K562 (cell line): ENCODE data around the gene KCNAB1. TPM values are rescaled to one million over a fixed set of nuclear protein-coding genes. Genes with fewer than 3 reads are reported as not detected.

ENCODE experiments used
- ATAC-seq: fragments of 200-7000 bp; cut with Tn5 transposase; 3 replicates; pipeline ENCODE4 v1.9.1; 2020; ENCODE audit warnings: moderate library complexity
- BruUV-seq: library from RNA; stranded (reverse); fragments of 400-500 nt; replicated peaks from 2 replicates; lab custom pipeline; 2021; lab: Mats Ljungman, UMichigan
- CTCF ChIA-PET: fragments of 300-600 bp; formaldehyde crosslinking; extraction: SDS; loops from one replicate; lab custom pipeline; 2021; ENCODE audit warnings: low intra/inter-chr PET ratio; lab: Yijun Ruan, JAX
- POLR2A ChIA-PET: fragments of 300-600, 350-650 bp; sonication (Branson Sonifier 250); formaldehyde crosslinking; extraction: SDS; loops from one replicate; lab custom pipeline; 2021; ENCODE audit warnings: antibody characterized with exemption, inconsistent platforms; lab: Yijun Ruan, JAX
- DNase-seq, 4 experiments: peaks; one replicate each; pipeline versions ENCODE4 v3.0.0 to v3.0.0-alpha.2; 2011 to 2018; ENCODE audit warnings: low spot score in 3 of 4, mixed read lengths in 3 of 4; ENCODE audit errors: extremely low read depth in 1 of 4
- FAIRE-seq: peaks from 2 replicates; lab custom pipeline; 2011; peaks lifted over from hg19 to GRCh38; lab: Jason Lieb, UNC
- H2AFZ ChIP-seq: 2 replicates; pipeline ENCODE4 v1.6.0; 2011; ENCODE audit warnings: low read depth, low read length, control low read depth, inconsistent platforms
- H3K27ac ChIP-seq: fragments of 200-600 bp; 3 replicates; pipeline ENCODE4 v1.8.0; 2011; ENCODE audit warnings: low read depth, mild to moderate bottlenecking, control low read depth, inconsistent platforms, low read length, moderate library complexity, mixed read lengths; ENCODE audit errors: extremely low read depth
- H3K27me3 ChIP-seq, 2 experiments: fragments of 300-600 bp in 1 of 2; 2 replicates in 1 of 2; 3 replicates in 1 of 2; pipeline versions ENCODE4 v1.6.0 to v1.8.0; 2011; ENCODE audit warnings: inconsistent platforms in 2 of 2, low read length in 2 of 2, mild to moderate bottlenecking in 1 of 2, mixed read lengths in 1 of 2, moderate library complexity in 1 of 2; ENCODE audit not compliant: control insufficient read depth in 2 of 2, insufficient read depth in 2 of 2
- H3K36me3 ChIP-seq: fragments of 300-600 bp; 3 replicates; pipeline ENCODE4 v1.8.0; 2011; ENCODE audit warnings: mild to moderate bottlenecking, low read length, inconsistent platforms; ENCODE audit not compliant: control insufficient read depth, insufficient read depth
- H3K4me1 ChIP-seq, 2 experiments: fragments of 200-600 bp in 1 of 2; replicated peaks in 1 of 2; 2 replicates in 1 of 2; 3 replicates in 1 of 2; pipeline versions ENCODE4 v1.5.1 to v1.8.0; 2011; ENCODE audit warnings: inconsistent platforms in 2 of 2, low read length in 2 of 2, mild to moderate bottlenecking in 1 of 2, mixed read lengths in 1 of 2, moderate library complexity in 1 of 2; ENCODE audit not compliant: control insufficient read depth in 2 of 2, insufficient read depth in 2 of 2
- H3K4me2 ChIP-seq: 2 replicates; pipeline ENCODE4 v1.6.1; 2011; ENCODE audit warnings: low read length, control low read depth, inconsistent platforms, mixed read lengths; ENCODE audit not compliant: insufficient read depth
- H3K4me3 ChIP-seq: fragments of 200-600 bp; sonication (generic), shearing (Covaris generic); 2 replicates; pipeline ENCODE4 v1.5.1; 2016; ENCODE audit warnings: control low read depth, inconsistent platforms
- H3K79me2 ChIP-seq: fragments of 200-600 bp; 3 replicates; pipeline ENCODE4 v1.8.0; 2011; ENCODE audit warnings: low read length, inconsistent platforms; ENCODE audit not compliant: control insufficient read depth, insufficient read depth
- H3K9ac ChIP-seq, 2 experiments: 2 replicates each; pipeline versions ENCODE4 v1.6.0 to v1.6.1; 2011; ENCODE audit warnings: low read depth in 2 of 2, low read length in 2 of 2, control low read depth in 1 of 2, inconsistent platforms in 1 of 2, mild to moderate bottlenecking in 1 of 2, mixed read lengths in 1 of 2; ENCODE audit not compliant: insufficient read depth in 1 of 2
- H3K9me1 ChIP-seq: one replicate; pipeline ENCODE4 v1.6.0; 2011; ENCODE audit warnings: inconsistent platforms, mild to moderate bottlenecking, low read length, moderate library complexity; ENCODE audit not compliant: control insufficient read depth, insufficient read depth
- H3K9me3 ChIP-seq: replicated peaks from 2 replicates; pipeline ENCODE4 v1.5.1; 2011; ENCODE audit warnings: low read depth, low read length, inconsistent platforms; ENCODE audit not compliant: control insufficient read depth, insufficient read depth
- H4K20me1 ChIP-seq: replicated peaks from 2 replicates; pipeline ENCODE4 v1.6.1; 2011; ENCODE audit warnings: low read length, inconsistent platforms, mixed read lengths; ENCODE audit not compliant: control insufficient read depth, insufficient read depth
- CBX1 ChIP-seq: sonication (generic); IDR thresholded peaks from 2 replicates; pipeline ENCODE4 v1.6.1; 2016; ENCODE audit warnings: antibody characterized with exemption, low read depth, mild to moderate bottlenecking
- HMGN3 ChIP-seq: IDR thresholded peaks from 2 replicates; pipeline ENCODE4 v1.6.1; 2011; ENCODE audit warnings: borderline replicate concordance, low read depth, mild to moderate bottlenecking, mixed read lengths, low read length; ENCODE audit not compliant: insufficient read length; ENCODE audit errors: extremely low read depth
- HNRNPH1 ChIP-seq: fragments of 200-400 bp; formaldehyde crosslinking; optimal IDR thresholded peaks from 2 replicates; pipeline ENCODE3; 2017; ENCODE audit warnings: low read depth, mild to moderate bottlenecking, low read length, moderate library complexity
- KAT7 ChIP-seq: sonication (generic); formaldehyde crosslinking; IDR thresholded peaks from 2 replicates; pipeline ENCODE4 v1.8.0; 2022; ENCODE audit warnings: missing genetic modification reagents, mild to moderate bottlenecking, borderline replicate concordance
- L3MBTL2 ChIP-seq: fragments of 450-650 bp; IDR thresholded peaks from 2 replicates; pipeline ENCODE4 v1.6.1; 2016; ENCODE audit warnings: mild to moderate bottlenecking, moderate library complexity
- NBN ChIP-seq: fragments of 450-650 bp; IDR thresholded peaks from 2 replicates; pipeline ENCODE4 v1.6.1; 2016; ENCODE audit warnings: low read depth, mild to moderate bottlenecking
- PTRF ChIP-seq: fragments of 450-650 bp; IDR thresholded peaks from 2 replicates; pipeline ENCODE4 v1.6.1; 2016; ENCODE audit warnings: mild to moderate bottlenecking, missing genetic modification characterization, missing compliant biosample characterization
- STAT6 ChIP-seq: sonication (generic); formaldehyde crosslinking; IDR thresholded peaks from 2 replicates; pipeline ENCODE4 v1.8.1; 2023; ENCODE audit warnings: mild to moderate bottlenecking, missing genetic modification reagents
- THRB ChIP-seq: fragments of 450-650 bp; formaldehyde crosslinking; conservative IDR thresholded peaks from 2 replicates; pipeline ENCODE4 v1.4.0; 2022; ENCODE audit warnings: mild to moderate bottlenecking, missing genetic modification characterization
- ZBTB8A ChIP-seq: fragments of 450-650 bp; IDR thresholded peaks from 2 replicates; pipeline ENCODE4 v1.6.1; 2018; ENCODE audit warnings: mild to moderate bottlenecking, moderate library complexity; ENCODE audit not compliant: partially characterized antibody
- ZC3H8 ChIP-seq: fragments of 450-650 bp; IDR thresholded peaks from 2 replicates; pipeline ENCODE4 v1.6.1; 2017
- ZNF263 ChIP-seq: sonication (generic); formaldehyde crosslinking; IDR thresholded peaks from 2 replicates; pipeline ENCODE4 v1.8.0; 2022; ENCODE audit warnings: mild to moderate bottlenecking, missing genetic modification reagents, borderline replicate concordance
- ZNF395 ChIP-seq: fragments of 200-800 bp; sonication (Bioruptor generic); IDR thresholded peaks from 2 replicates; pipeline ENCODE4 v1.6.1; 2017; ENCODE audit warnings: missing genetic modification characterization, missing compliant biosample characterization
- ZNF512 ChIP-seq: IDR thresholded peaks from 2 replicates; pipeline ENCODE4 v1.6.1; 2016; ENCODE audit warnings: missing genetic modification characterization, missing compliant biosample characterization
- WGBS: fragments of 100-300 bp; shearing (Covaris generic); methylation state at CpG from one replicate; pipeline ENCODE4 v1.1.6; 2016; ENCODE audit warnings: low coverage, mixed read lengths; ENCODE audit not compliant: insufficient coverage; ENCODE audit errors: missing lambda C conversion rate; 5-methylcytosine and 5-hydroxymethylcytosine counted together
- in situ Hi-C: fragments of 300-500 bp; cut with MboI; formaldehyde crosslinking; loops from 4 replicates; pipeline ENCODE4 v1.15.0; 2018; ENCODE audit warnings: inconsistent platforms, mixed read lengths
- intact Hi-C: fragments of 100-400 bp; cut with micrococcal nuclease; formaldehyde crosslinking; loops from 2 replicates; pipeline ENCODE4 v1.14.2; 2022
- polyA plus RNA-seq, 8 experiments: library from polyadenylated mRNA; depleted of rRNA in 4 of 8; stranded (reverse) in 5 of 8; unstranded in 3 of 8; fragments of >200 nt; fragmentation: Nextera tagmentation in 2 of 8; fragmentation: Illumina TruSeq in 1 of 8; extraction: Ambion mirVana in 2 of 8; extraction: Trizol in 1 of 8; gene quantifications; 2 replicates each; pipeline versions ENCODE4 v1.2.1 to v1.2.3, GENCODE V29; 2011 to 2014; ENCODE audit warnings: inconsistent platforms in 1 of 8, missing spikeins in 1 of 8
- total RNA-seq, 7 experiments: library from RNA; depleted of rRNA in 6 of 7; stranded (reverse); fragments of >200 nt in 6 of 7; fragmentation: Illumina TruSeq in 2 of 7; extraction: Trizol in 2 of 7; gene quantifications; 2 replicates each; pipeline versions ENCODE4 v1.2.1 to v1.2.3, GENCODE V29; 2011 to 2021; ENCODE audit warnings: low replicate concordance in 1 of 7

The KCNAB1 gene
- total and polyA plus RNA-seq, 9 of the 15 experiments (the other 6 are each of a cell fraction or from before 2014, with no cell fraction given) = 0.14 to 1.2 (median 0.51) TPM

- TF ChIP-seq HMGN3 (no peak), THRB (CRISPR knock-in tag) (no peak), ZNF263 (CRISPR knock-in tag) (no peak), NBN (no peak), L3MBTL2 (no peak), ZBTB8A (no peak)
Measured at GRCh38 chr3:156236556-156237260, 116.3 kb downstream of the KCNAB1 start (continued).

- Histone ChIP-seq H3K27ac (no peak overlapping the region), H3K9ac (no peak overlapping the region), H4K20me1 (no peaks in the 10 kb centered on the region), H3K9me3 (no peaks in the 10 kb centered on the region), H3K4me3 (no peak overlapping the region), H3K79me2 (no peaks in the 10 kb centered on the region), H3K27me3 (no peaks in the 10 kb centered on the region; a peak in 1 of 5 replicates), H3K9me1 (no peaks in the 10 kb centered on the region), H3K4me2 (no peak overlapping the region), H3K4me1 (no peaks in the 10 kb centered on the region; a peak in 1 of 5 replicates), H3K36me3 (no peaks in the 10 kb centered on the region), H2AFZ (no peak overlapping the region)
- DNase-seq = no peak
- in situ Hi-C loops = no loop called here
- ChIA-PET CTCF (no interaction called here), POLR2A (no interaction called here)
- intact Hi-C loops = no loop called here
- no peak for FAIRE-seq
- ATAC-seq = no peak
- WGBS = 3% methylated on average over 5 of the region's 5 CpGs
- no TSS peak for BruUV-seq
- TF ChIP-seq CBX1 (no peak), STAT6 (no peak), PTRF (tag) (no peak), HNRNPH1 (no peak), KAT7 (CRISPR knock-in tag) (no peak), ZNF512 (tag) (no peak), ZNF395 (CRISPR knock-in tag) (no peak), ZC3H8 (no peak)
Measured at GRCh38 chr3:156240642-156241041, 120.3 kb downstream of the KCNAB1 start.
